Suprapubic skin (tissue), 4 donors: Measurements from ENCODE around the gene ZNF773.

Experiments used
- CTCF ChIP-seq, 2 donors: fragments of 200-600 bp in 1 of 2; fragments of 450-650 bp in 1 of 2; sonication (generic) in 1 of 2; IDR thresholded peaks; one replicate each; pipeline ENCODE4 v1.5.1; 2016 to 2019; ENCODE audit warnings: antibody characterized with exemption in 2 of 2, mild to moderate bottlenecking in 1 of 2, moderate library complexity in 1 of 2
- EP300 ChIP-seq: sonication (generic); formaldehyde crosslinking; IDR thresholded peaks from one replicate; pipeline ENCODE4 v1.6.1; 2017; ENCODE audit warnings: antibody characterized with exemption
- POLR2A ChIP-seq, 2 donors: fragments of 450-650 bp; IDR thresholded peaks; one replicate each; pipeline ENCODE4 v1.6.1; 2017; ENCODE audit warnings: antibody characterized with exemption in 2 of 2, mild to moderate bottlenecking in 2 of 2, moderate library complexity in 2 of 2
- POLR2AphosphoS5 ChIP-seq, 3 donors: sonication (generic); formaldehyde crosslinking; IDR thresholded peaks; one replicate each; pipeline ENCODE4 v1.6.1; 2017; ENCODE audit warnings: antibody characterized with exemption in 3 of 3

GRCh38 chr19:57537953-57538547, 38.3 kb downstream of the ZNF773 start:
- TF ChIP-seq POLR2AphosphoS5 (IDR thresholded peaks at IDR 0.05), result no peak
- TF ChIP-seq POLR2A (IDR thresholded peaks at IDR 0.05), result no peak
- TF ChIP-seq CTCF (IDR thresholded peaks at IDR 0.05), result no peak
- TF ChIP-seq EP300, result no peak
